Mammary epithelial cell (primary cell): ENCODE measurements around the gene LRRC4B.

Source experiments
- CTCF ChIP-seq, 2 donors: IDR thresholded peaks in 1 of 2; conservative IDR thresholded peaks in 1 of 2; 2 replicates each; pipeline ENCODE4 v1.5.1; 2011 to 2012; ENCODE audit warnings: inconsistent platforms in 2 of 2, low read length in 2 of 2, mild to moderate bottlenecking in 2 of 2, control low read depth in 1 of 2, low read depth in 1 of 2; ENCODE audit not compliant: insufficient read depth in 1 of 2; ENCODE audit errors: extremely low read depth in 1 of 2
- EZH2 ChIP-seq: IDR thresholded peaks from 2 replicates; pipeline ENCODE4 v1.6.1; 2012; ENCODE audit warnings: low read length, inconsistent platforms, borderline replicate concordance

- TF ChIP-seq CTCF (conservative IDR thresholded peaks at IDR 0.05 in 1 of 2, IDR thresholded peaks at IDR 0.05 in 1 of 2; ENCODE audit: extremely low read depth in 1 of 2, insufficient read depth in 1 of 2, low read depth in 1 of 2, low read length in 2 of 2) (no peak), EZH2 (no peak)
Observed at GRCh38 chr19:50476907-50477238, 91.4 kb downstream of the LRRC4B start.
